ENCODE results near the gene TERT.

The TERT gene

GRCh38 chr5:1241509-1242080, 53.3 kb downstream of the TERT start:
- TF ChIP-seq CTCF (conservative IDR thresholded peaks at IDR 0.05; ENCODE audit: low read depth, low read length): no peak
- no peak for DNase-seq (ENCODE audit: low read depth)
- no peak overlapping the region for H3K4me3 ChIP-seq (ENCODE audit: low read length)

GRCh38 chr5:1240496-1241260, 54.2 kb downstream of the TERT start:
- DNase-seq (ENCODE audit: low read depth): no peak
- no peak overlapping the region for H3K4me3 ChIP-seq (ENCODE audit: low read length)
- TF ChIP-seq CTCF (conservative IDR thresholded peaks at IDR 0.05; ENCODE audit: low read depth, low read length): no peak

GRCh38 chr5:1239505-1240251, 55.2 kb downstream of the TERT start:
- no peak for DNase-seq (ENCODE audit: low read depth)
- no peak overlapping the region for H3K4me3 ChIP-seq (ENCODE audit: low read length)
- TF ChIP-seq CTCF (conservative IDR thresholded peaks at IDR 0.05; ENCODE audit: low read depth, low read length): no peak

- DNase-seq (ENCODE audit: low read depth): no peak
- no peak overlapping the region for H3K4me3 ChIP-seq (ENCODE audit: low read length)
- TF ChIP-seq CTCF (conservative IDR thresholded peaks at IDR 0.05; ENCODE audit: low read depth, low read length): no peak
These were observed 59.0 kb downstream of the TERT start for GRCh38 chr5:1235838-1236237.

GRCh38 chr5:1235379-1235778, 59.5 kb downstream of the TERT start:
- DNase-seq (ENCODE audit: low read depth): no peak
- no peak overlapping the region for H3K4me3 ChIP-seq (ENCODE audit: low read length)
- TF ChIP-seq CTCF (conservative IDR thresholded peaks at IDR 0.05; ENCODE audit: low read depth, low read length): no peak

- TF ChIP-seq CTCF (conservative IDR thresholded peaks at IDR 0.05; ENCODE audit: low read depth, low read length): no peak
- no peak for DNase-seq (ENCODE audit: low read depth)
- no peak overlapping the region for H3K4me3 ChIP-seq (ENCODE audit: low read length)
These were observed 62.1 kb downstream of the TERT start for GRCh38 chr5:1232780-1233179.
